AG04450 (cell line): Measurements from ENCODE around the gene NATD1. TPM values are rescaled to one million over a fixed set of nuclear protein-coding genes. Genes with fewer than 3 reads are reported as not detected.

ENCODE experiments used
- CTCF ChIA-PET: fragments of 300-600, 350-600 bp; formaldehyde crosslinking; extraction: SDS; loops from one replicate; lab custom pipeline; 2022; ENCODE audit warnings: antibody characterized with exemption, inconsistent platforms; lab: Charles Lee
- POLR2A ChIA-PET: fragments of 350-600 bp; formaldehyde crosslinking; extraction: SDS; loops from one replicate; lab custom pipeline; 2021; ENCODE audit warnings: antibody characterized with exemption, inconsistent platforms; lab: Yijun Ruan, JAX
- DNase-seq: peaks from one replicate; pipeline ENCODE4 v3.0.0-alpha.2; 2011; ENCODE audit warnings: low read depth, low spot score
- H3K27ac ChIP-seq: one replicate; pipeline ENCODE4 v1.5.1; 2012; ENCODE audit warnings: low read depth, low read length, control low read depth
- H3K27me3 ChIP-seq: one replicate; pipeline ENCODE4 v1.6.0; 2012; ENCODE audit warnings: low read length; ENCODE audit not compliant: control insufficient read depth, insufficient read depth
- H3K4me3 ChIP-seq: 2 replicates; pipeline ENCODE4 v1.5.1; 2011; ENCODE audit warnings: mild to moderate bottlenecking, low read depth, low read length, control low read depth
- H3K9me3 ChIP-seq: 2 replicates; pipeline ENCODE4 v1.5.1; 2012; ENCODE audit warnings: low read length; ENCODE audit not compliant: control insufficient read depth, insufficient read depth
- polyA plus RNA-seq: library from polyadenylated mRNA; depleted of rRNA; stranded (reverse); fragments of >200 nt; gene quantifications from 2 replicates; pipeline ENCODE4 v1.2.3, GENCODE V29; 2011
- TF ChIP-seq, protein P1 (sequence below): IDR thresholded peaks from 2 replicates; pipeline ENCODE4 v1.5.1; 2011; ENCODE audit warnings: low read depth, low read length, control low read depth, inconsistent platforms

The NATD1 gene
- polyA plus RNA-seq, 1 experiment = 4.0 TPM

- no peak for DNase-seq
- TF ChIP-seq, protein P1, sequence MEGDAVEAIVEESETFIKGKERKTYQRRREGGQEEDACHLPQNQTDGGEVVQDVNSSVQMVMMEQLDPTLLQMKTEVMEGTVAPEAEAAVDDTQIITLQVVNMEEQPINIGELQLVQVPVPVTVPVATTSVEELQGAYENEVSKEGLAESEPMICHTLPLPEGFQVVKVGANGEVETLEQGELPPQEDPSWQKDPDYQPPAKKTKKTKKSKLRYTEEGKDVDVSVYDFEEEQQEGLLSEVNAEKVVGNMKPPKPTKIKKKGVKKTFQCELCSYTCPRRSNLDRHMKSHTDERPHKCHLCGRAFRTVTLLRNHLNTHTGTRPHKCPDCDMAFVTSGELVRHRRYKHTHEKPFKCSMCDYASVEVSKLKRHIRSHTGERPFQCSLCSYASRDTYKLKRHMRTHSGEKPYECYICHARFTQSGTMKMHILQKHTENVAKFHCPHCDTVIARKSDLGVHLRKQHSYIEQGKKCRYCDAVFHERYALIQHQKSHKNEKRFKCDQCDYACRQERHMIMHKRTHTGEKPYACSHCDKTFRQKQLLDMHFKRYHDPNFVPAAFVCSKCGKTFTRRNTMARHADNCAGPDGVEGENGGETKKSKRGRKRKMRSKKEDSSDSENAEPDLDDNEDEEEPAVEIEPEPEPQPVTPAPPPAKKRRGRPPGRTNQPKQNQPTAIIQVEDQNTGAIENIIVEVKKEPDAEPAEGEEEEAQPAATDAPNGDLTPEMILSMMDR = no peak
- ChIA-PET POLR2A (no interaction called here), CTCF (no interaction called here)
- no peaks in the 10 kb centered on the region; the same call in 1 of the 2 replicates for H3K9me3 ChIP-seq
- H3K27me3 ChIP-seq = no peaks in the 10 kb centered on the region
- H3K27ac ChIP-seq = no peak overlapping the region
- no peak overlapping the region for H3K4me3 ChIP-seq
These were observed 51.3 kb downstream of the NATD1 start for GRCh38 chr17:21201874-21202273.

GRCh38 chr17:21201298-21201595 lies 52.0 kb downstream of the NATD1 start:
- Histone ChIP-seq H3K4me3 (no peak overlapping the region), H3K9me3 (no peaks in the 10 kb centered on the region; the same call in 1 of the 2 replicates), H3K27me3 (no peaks in the 10 kb centered on the region), H3K27ac (no peak overlapping the region)
- TF ChIP-seq, protein P1 = no peak
- DNase-seq = no peak
- CTCF ChIA-PET = no interaction called here
- POLR2A ChIA-PET = no interaction called here

DNA sequence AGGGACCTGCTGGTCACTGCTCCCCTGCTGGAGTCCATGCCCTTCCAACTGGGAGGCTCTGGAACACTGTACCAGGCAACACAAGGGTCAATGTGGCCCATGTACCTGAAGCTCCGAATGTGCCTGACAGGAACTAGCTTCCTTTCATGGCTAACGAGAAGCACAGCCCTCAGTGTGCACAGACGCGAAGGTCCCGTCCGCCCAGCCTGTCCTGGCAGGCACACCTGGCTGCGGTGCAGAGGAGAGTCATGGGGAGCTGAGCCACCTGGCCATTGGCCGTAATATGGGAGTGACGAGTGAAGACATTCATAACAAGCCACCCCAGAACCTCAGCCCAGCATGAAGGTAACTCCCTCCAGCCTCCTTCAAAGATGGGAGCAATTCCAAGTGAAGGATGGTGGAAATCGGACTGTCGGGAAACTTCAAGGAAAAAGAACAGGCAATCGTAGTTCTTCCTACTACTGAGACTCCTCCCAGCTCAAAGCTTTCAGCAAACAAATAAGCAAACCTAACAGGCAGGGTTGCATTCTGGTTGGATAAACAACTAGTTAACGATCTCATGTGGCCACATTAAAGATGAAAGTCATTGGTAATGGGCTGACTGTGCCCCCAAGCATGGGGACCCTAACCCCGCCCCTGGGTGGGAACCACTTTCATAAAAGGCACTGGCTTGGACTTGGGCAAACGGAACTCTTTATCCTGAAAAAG lies 52.5 kb downstream of the NATD1 start:
- H3K9me3 ChIP-seq = no peaks in the 10 kb centered on the region; the same call in 1 of the 2 replicates
- ChIA-PET CTCF (interaction anchor here (1.0 to 1.9 kb wide), 2 partner anchors 71 to 82 kb away, joined by 3 to 6 read pairs; no protein-coding TSS in a partner anchor), POLR2A (no interaction called here)
- no peak overlapping the region for H3K4me3 ChIP-seq
- no peaks in the 10 kb centered on the region for H3K27me3 ChIP-seq
- no peak overlapping the region for H3K27ac ChIP-seq
- TF ChIP-seq, protein P1 = no peak
- no peak for DNase-seq

DNA sequence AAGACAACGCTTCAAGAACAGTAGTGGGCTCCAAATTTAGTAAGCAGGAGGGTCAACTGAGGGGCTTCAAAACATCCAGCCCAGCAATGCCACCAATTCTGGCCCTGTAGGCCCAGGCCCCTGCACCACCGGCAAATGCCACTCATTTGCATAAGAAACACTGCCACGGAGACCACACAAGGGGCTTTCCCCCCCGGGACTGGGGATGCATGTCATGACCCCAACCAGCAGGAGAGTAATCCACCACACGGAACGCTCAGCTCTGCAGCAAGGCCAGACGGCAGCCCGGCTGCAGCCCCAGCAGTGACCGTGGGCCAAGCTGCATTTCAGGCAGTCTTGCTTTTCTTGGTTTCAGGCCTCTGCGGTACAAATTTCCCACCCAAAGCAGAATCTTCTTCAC lies 53.4 kb downstream of the NATD1 start:
- no peaks in the 10 kb centered on the region for H3K27me3 ChIP-seq
- CTCF ChIA-PET = interaction anchor here (1.0 to 1.9 kb wide), 2 partner anchors 71 to 81 kb away, joined by 3 to 6 read pairs; no protein-coding TSS in a partner anchor
- TF ChIP-seq, protein P1 = no peak
- POLR2A ChIA-PET = interaction anchor here (0.9 kb wide), 1 partner anchor 11 kb away, joined by 3 read pairs; no protein-coding TSS in a partner anchor
- DNase-seq = no peak
- H3K4me3 ChIP-seq = no peak overlapping the region
- H3K27ac ChIP-seq = no peak overlapping the region
- H3K9me3 ChIP-seq = no peaks in the 10 kb centered on the region; the same call in 1 of the 2 replicates

DNA sequence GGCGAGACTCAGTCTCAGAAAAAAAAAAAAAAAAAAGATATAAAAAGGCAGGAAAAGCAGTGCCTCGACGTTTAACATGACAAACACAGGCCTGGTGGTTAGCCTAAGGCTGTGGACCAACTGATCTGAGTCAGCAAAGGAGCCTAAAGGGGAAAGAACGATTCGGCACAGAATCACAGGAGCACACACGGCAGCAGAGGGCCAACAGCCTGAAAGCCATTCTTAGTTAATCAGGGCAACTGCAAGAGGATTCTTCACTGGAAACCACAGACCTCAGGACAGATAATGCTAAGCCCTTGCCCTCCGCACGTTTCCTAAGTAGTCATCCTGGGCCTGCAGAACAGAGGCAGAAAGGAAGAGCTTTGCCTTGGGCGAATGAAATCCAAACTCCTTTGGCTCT lies 53.9 kb downstream of the NATD1 start:
- H3K4me3 ChIP-seq = no peak overlapping the region
- DNase-seq = no peak
- CTCF ChIA-PET = interaction anchor here (1.9 kb wide), 1 partner anchor 70 kb away, joined by 6 read pairs; no protein-coding TSS in a partner anchor
- POLR2A ChIA-PET = interaction anchor here (0.9 kb wide), 1 partner anchor 11 kb away, joined by 3 read pairs; no protein-coding TSS in a partner anchor
- no peaks in the 10 kb centered on the region for H3K27me3 ChIP-seq
- H3K27ac ChIP-seq = no peak overlapping the region
- TF ChIP-seq, protein P1 = no peak
- H3K9me3 ChIP-seq = no peaks in the 10 kb centered on the region; the same call in 1 of the 2 replicates
